ENCODE measurements around the gene PRCD.
A peak's percentile ranks its signal among the peaks of the same experiment; 100 is the strongest.

- TF ChIP-seq CTCF (IDR thresholded peaks at IDR 0.05) (peak; percentile 19), EZH2 (IDR thresholded peaks at IDR 0.05; ENCODE audit: borderline replicate concordance, insufficient read depth, low read depth, low read length, poor library complexity, severe bottlenecking) (no peak)
Measured at GRCh38 chr17:76528528-76529223, 11.2 kb upstream of the PRCD start.
